GM12878 (cell line): ENCODE data around the gene SUPT3H.

Experiments used
- CTCF ChIP-seq, 3 experiments: IDR thresholded peaks in 2 of 3; conservative IDR thresholded peaks in 1 of 3; 2 replicates each; pipeline ENCODE4 v1.5.1; 2011; ENCODE audit warnings: low read depth in 3 of 3, low read length in 3 of 3, mild to moderate bottlenecking in 3 of 3, control low read depth in 2 of 3, moderate library complexity in 2 of 3, inconsistent platforms in 1 of 3, mixed read lengths in 1 of 3; ENCODE audit not compliant: control insufficient read depth in 2 of 3, insufficient read depth in 1 of 3; ENCODE audit errors: extremely low read depth in 1 of 3
- NFIC ChIP-seq: IDR thresholded peaks from 2 replicates; pipeline ENCODE4 v1.6.1; 2012; ENCODE audit warnings: low read depth, mild to moderate bottlenecking, inconsistent platforms, low read length, moderate library complexity
- POLR2AphosphoS5 ChIP-seq: IDR thresholded peaks from 2 replicates; pipeline ENCODE4 v1.6.1; 2011; ENCODE audit warnings: mild to moderate bottlenecking, low read length, inconsistent platforms

GRCh38 chr6:45052325-45052724 is 325.4 kb downstream of the SUPT3H start:
- TF ChIP-seq POLR2AphosphoS5 = no peak
- no peak for TF ChIP-seq NFIC
- TF ChIP-seq CTCF (IDR thresholded peaks at IDR 0.05 in 2 of 3, conservative IDR thresholded peaks at IDR 0.05 in 1 of 3; ENCODE audit: control insufficient read depth in 2 of 3, extremely low read depth in 1 of 3, insufficient read depth in 1 of 3, low read depth in 3 of 3, low read length in 3 of 3) = no peak
